ENCODE results near the gene KIF4A.

DNA sequence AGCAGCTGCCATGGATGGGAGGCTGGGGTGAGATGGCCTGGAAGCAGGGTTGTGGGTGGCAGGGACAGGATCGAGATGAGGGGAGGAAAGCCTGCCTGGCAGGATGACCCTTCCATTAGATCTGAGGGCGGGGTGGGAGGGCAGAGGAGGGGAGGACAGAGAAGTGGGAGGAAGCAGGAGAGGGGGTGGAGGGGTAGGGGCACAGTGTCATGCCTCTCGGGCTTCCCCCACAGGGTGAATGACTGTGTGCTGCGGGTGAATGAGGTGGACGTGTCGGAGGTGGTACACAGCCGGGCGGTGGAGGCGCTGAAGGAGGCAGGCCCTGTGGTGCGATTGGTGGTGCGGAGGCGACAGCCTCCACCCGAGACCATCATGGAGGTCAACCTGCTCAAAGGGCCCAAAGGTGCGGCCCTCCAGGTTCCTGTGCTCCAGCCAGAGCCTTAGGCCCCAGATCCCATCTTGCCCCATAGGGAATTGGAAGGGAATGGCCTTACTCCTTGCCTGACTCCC lies 159.6 kb downstream of the KIF4A start:
- TF ChIP-seq, protein P1, sequence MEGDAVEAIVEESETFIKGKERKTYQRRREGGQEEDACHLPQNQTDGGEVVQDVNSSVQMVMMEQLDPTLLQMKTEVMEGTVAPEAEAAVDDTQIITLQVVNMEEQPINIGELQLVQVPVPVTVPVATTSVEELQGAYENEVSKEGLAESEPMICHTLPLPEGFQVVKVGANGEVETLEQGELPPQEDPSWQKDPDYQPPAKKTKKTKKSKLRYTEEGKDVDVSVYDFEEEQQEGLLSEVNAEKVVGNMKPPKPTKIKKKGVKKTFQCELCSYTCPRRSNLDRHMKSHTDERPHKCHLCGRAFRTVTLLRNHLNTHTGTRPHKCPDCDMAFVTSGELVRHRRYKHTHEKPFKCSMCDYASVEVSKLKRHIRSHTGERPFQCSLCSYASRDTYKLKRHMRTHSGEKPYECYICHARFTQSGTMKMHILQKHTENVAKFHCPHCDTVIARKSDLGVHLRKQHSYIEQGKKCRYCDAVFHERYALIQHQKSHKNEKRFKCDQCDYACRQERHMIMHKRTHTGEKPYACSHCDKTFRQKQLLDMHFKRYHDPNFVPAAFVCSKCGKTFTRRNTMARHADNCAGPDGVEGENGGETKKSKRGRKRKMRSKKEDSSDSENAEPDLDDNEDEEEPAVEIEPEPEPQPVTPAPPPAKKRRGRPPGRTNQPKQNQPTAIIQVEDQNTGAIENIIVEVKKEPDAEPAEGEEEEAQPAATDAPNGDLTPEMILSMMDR (conservative IDR thresholded peaks at IDR 0.05 in 1 of 2, IDR thresholded peaks at IDR 0.05 in 1 of 2; ENCODE audit: extremely low read depth in 1 of 2, insufficient read depth in 1 of 2, low read depth in 1 of 2, low read length in 2 of 2), result no peak
- no peak for TF ChIP-seq EZH2 (IDR thresholded peaks at IDR 0.05; ENCODE audit: borderline replicate concordance, low read length)

Measured in mammary epithelial cell (primary cell).